NCI-H524 treated with DMSO at 0.1 percent for 48 hours (cell line): Measurements from ENCODE around the gene RNASE7.
"Not testable (repeated sequence)": the region's sequence is repeated elsewhere in the genome, so short reads cannot be mapped to it uniquely, and the experiment has no call there.

Source experiments
- DNase-seq: peaks from one replicate; lab custom pipeline; 2025; lab: John Stamatoyannopoulos, UW

Gene RNASE7

GRCh38 chr14:21041676-21042433, at the start of gene RNASE7:
Gene RNASE7, plus strand, starts transcription at chr14:21042362. Its CDS starts 631 bp downstream, at chr14:21042993.
- no peak for DNase-seq

- no peak for DNase-seq
Measured at GRCh38 chr14:20996521-20996920, 45.6 kb upstream of the RNASE7 start.

DNA sequence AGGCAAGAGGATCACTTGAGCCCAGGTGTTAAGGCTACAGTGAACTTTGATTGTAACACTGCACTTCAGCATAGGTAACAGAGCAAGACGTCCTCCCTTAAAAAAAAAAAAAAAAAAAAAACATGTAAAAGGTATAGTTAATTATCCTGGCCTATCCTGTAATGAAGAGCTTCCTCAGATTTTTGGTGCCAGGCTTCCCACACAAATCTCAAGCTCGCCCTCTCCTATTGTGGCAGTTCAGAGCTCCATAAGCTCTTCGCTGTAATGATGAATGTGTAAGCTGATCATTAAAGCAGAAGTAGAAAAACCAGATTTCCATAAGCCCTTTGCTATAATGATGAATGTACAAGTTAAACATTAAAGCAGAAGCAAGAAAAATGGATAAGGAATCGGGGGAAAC, 45.0 kb upstream of the RNASE7 start:
- no peak for DNase-seq

DNA sequence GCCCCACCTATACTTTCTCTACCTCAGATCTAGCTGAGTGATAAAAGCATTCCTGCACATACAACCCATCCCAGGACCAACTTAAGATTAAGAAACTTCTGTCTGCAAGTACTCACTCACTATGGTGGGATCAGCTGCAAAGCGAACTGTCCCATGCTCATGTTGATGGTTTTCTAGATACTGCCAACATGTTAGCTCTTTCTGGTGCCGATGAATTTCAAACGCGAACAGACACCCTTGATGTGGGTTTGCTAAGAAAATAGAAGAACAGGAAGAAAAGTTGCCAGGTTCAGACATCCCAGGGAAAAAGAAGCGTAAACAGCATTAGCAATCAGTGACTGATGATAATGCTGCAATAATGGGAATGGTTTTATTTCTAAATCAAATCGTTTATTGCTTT, 44.6 kb upstream of the RNASE7 start:
- DNase-seq = no peak

DNA sequence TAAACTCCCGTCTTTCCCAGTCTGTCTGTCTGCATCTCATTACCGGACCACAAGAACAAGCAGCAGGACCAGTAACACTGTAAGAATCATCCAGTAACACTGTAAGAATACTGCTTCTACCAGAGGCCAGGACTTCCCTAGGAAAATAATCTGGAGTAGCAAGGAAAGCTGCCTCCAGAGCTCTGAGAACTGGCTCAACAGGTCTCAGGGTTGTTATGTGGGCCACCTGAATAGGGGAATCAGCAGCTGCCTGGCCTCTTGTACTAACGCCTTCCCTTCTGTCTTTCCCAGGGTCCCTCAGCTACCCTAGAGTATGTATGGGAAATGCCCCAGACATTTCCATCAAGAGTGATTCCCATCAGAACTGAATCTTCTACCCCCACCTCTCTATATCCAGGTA, 44.0 kb upstream of the RNASE7 start:
- no peak for DNase-seq

DNA sequence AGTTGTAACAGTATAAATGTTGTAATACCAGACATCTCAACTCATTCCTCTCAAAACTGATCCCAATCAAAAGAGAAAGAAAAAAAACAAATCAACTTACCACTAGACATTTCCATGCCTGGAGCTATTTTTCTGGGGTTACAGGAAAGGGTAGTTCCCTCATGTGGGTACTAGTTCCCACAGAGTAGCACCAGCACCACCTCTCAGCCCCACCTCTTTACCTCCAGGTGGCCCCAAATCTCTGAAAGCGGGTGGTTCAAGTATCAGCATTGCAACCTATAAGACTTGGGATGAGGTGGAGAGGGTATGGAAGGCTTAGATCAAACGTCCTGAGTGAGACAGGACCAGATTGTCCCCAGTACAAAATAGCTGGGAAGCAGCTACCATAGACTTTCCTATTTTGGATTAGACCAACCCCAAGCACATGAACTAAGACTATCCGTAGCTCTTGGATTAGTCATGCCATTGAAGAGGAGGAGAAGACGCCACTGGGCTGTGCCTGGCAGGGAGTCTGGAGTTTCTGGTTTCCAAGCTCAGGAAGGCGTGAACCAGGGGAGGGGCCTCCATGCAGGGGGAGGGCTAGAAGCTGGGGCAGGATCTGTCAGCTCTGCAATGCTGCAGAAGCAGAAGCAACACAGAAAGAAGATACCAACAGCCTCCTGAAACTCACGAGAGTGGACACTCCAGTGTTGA, 43.3 kb upstream of the RNASE7 start, which contains the start of gene SLC39A2:
Gene SLC39A2, plus strand, starts transcription at position 620 of the 693 bp plus-strand sequence. CDS start 154 bp downstream, outside the sequence.
- DNase-seq = no peak

- no peak for DNase-seq
Measured at GRCh38 chr14:20999591-20999990, 42.6 kb upstream of the RNASE7 start.

GRCh38 chr14:21001218-21001617, 40.9 kb upstream of the RNASE7 start:
- DNase-seq = no peak

DNA sequence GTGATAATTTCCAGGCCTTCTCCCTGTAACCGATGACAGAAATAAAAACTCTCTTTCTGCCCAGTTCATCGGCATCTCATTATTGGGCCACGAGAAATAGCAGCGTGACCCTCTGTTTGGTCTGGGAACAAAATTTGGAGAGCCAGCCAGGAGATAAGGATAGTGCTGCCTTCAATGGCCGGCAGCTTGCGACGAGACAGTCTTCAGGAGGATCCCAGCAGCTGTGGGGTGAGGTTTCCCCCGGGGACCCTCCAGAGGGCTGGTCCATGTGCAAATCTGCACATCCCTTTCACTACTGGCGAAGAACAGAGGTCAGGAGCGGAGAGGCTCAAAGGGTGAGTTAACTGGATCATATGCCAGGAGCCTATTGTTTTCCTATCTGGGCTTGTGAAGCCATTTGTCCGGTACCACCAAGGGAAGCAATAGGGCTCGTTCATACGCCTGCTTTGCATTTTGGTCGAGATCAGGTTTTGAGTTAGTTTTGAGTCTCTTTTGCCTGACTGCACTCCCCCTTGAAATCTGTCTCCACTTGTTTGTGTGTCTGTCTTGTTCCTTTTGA, 38.3 kb upstream of the RNASE7 start:
- DNase-seq = no peak

DNA sequence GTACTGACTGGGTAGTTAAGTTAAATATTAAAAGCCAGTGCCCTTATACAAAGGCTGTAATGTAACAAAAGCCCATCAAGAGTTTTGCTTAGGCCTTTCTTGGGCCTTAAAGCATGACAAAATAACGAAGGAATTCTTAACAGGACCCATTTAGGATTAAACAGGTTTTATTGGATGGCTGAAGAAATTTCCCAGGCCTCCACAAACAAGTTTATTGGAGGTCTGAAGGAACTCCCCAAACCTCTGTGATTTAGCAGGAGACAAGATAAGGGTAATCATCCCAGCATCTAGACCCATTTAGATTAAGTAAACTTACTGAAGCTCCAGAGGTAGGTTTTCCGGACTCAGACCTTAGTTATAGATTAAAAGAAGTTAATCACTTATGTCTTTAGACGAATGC, 32.4 kb upstream of the RNASE7 start:
- not testable (repeated sequence) for DNase-seq

DNA sequence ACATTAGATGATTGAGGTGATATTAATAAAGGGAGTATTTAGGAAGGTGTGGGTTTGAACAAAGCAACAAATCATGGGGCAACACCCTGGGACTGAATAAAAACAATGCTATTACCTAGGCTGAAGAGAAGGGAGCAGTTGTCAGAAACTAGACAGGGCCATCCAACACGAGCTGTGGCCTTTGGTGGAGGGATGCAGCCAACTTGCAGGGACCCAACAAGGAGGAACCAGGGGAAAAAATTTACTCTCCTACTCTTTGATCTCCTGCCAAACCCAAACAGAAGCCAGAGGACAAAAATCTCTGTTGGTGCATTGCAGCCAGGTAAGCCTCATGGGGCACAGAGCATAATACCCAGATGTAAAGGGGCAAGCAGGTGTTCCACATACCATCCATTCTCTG, 31.0 kb upstream of the RNASE7 start:
- DNase-seq = no peak

DNA sequence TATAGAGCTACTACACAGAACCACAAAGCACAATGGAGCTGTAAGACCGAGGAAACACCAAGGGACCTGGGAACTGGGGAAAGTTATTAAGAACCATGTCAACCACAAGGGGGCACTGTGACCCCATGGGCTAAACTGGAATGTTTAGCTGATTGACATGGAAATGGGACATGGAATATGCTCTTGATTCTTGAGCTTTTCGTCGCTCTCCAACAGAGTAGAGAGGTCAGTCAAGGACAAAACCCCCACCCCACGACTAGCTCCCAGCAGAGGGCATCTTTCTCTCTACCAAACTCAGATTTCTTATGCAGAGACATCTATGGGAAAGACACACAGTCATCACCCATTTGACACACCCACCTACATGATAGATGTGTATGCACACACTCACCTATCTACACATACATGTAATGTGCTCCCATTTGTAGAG, 27.4 kb upstream of the RNASE7 start:
- peak; percentile 65 for DNase-seq

DNA sequence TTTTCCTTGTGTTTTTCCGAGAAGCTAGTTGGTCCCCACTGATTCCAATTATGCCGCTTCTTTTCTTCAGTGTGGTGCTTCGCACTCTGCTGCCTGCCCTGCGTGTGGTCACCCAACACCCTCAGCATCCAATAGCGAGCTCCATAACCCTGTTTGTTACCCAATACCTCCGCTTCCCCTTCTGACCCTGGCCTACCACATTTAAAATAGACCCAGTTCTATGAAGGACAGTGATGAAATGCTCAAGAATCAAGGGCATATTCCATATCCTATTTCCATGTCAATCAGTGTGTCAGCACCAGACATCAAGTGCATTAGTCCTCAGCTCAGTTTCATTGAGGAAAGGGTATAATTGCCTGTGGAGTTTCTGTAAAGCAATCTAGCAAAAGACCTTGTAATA, 26.9 kb upstream of the RNASE7 start:
- DNase-seq = no peak

- DNase-seq = no peak
Measured at GRCh38 chr14:21016413-21017190, 25.6 kb upstream of the RNASE7 start.

- DNase-seq = no peak
Measured at GRCh38 chr14:21017528-21018245, 24.5 kb upstream of the RNASE7 start.

- no peak for DNase-seq
Measured at GRCh38 chr14:21018286-21018685, 23.9 kb upstream of the RNASE7 start.

DNA sequence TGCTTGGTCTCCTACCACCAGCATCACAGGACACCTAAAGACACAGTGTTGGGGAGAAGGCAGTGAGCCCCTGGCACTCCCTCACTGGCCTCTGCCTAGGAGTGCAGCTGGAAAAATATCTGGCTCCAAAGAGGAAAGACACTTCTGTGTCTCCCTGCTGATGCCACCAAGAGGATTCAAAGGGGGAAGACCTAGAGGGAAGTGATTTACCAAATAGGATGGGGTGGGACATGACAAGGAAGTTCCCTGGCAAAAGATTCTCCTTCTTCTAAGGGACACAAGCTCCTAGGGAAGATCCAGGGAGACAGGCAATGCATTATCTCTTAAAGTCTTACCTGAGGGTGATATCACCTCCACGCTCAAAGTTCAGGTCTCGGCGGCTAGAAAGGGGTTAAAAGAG, 23.4 kb upstream of the RNASE7 start:
- DNase-seq = no peak

DNA sequence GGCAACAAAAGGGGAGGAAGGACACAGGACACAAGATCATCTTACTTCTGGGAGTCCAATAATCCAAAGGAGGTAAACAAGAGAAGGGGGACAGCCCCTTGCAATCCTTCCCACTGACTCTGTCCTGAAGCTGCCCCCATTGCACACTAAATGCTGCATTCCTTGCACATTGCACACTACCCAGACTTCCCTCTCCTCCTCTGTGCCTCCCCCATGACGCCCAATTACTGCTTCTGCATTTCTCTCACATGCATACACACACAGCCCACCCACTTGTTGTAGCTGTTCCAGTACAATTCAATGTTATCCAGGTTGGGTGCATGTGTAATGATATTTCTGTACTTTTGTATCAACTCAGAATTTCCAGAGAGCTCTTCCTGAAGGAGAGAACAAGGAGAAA, 22.8 kb upstream of the RNASE7 start:
- no peak for DNase-seq

DNA sequence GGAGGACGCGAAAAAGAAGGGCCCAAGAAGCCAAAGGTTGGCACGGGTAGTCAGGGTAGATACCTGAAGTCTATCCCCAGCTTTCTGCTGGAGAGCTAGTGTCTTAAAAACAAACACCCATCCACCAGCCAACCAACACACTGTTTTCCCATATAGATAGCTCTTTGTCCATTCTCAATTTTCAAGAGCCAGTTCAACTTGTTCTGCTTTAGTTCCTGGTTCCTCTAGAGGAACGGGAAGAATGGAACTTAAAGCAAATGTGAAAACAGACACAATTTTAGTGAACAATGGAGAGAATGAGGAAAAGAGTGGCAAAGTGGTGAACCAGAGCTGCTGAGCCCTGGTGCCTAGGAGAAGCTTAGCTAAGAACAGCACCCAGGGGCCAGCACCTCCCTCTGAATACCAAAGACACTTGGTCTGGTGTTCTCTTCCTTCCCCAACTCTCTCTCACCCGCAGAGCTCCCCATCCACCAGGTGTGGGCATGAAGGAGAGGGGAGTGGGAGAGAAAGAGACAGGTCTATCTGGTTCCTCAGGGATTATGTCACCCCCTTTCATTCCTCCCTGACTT, 21.1 kb upstream of the RNASE7 start:
- DNase-seq = no peak

GRCh38 chr14:21022686-21023085, 19.5 kb upstream of the RNASE7 start:
- DNase-seq = no peak

DNA sequence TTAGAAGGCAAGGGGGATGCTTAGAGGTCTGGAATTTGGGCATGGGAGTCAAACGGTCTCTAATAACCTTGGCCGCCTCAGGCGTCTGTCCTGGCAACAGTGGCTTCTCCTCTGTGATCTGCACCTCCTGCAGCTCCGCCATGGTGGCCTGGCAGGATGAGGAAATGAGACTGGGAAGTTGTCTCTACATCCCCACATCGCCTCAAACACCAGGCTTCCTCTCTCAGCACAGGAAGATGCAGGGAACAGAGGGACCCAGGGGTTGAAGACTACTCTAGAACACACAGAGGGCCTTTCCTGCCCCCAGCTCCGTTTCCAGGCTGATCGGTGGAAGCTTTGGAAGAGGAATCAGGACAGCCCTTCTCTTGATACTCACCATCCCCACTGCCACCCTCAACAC, 19.0 kb upstream of the RNASE7 start:
- no peak for DNase-seq
